Uterus (tissue), 4 donors: ENCODE data around the gene SMAD3. TPM values are rescaled to one million over a fixed set of nuclear protein-coding genes. Genes with fewer than 3 reads are reported as not detected.
"Not testable (repeated sequence)": the region's sequence is repeated elsewhere in the genome, so short reads cannot be mapped to it uniquely, and the experiment has no call there.

Experiments used
- DNase-seq, 2 donors: peaks; one replicate each; pipeline ENCODE4 v3.0.0-alpha.2; 2019 to 2020
- H3K27ac ChIP-seq, 2 donors: fragments of 200-600 bp; sonication (generic); 1 replicate in 1 of 2; 2 replicates in 1 of 2; pipeline ENCODE4 v1.5.1; 2016 to 2018
- H3K27me3 ChIP-seq, 2 donors: fragments of 200-600 bp; sonication (generic); one replicate each; pipeline ENCODE4 v1.5.1; 2018 to 2019; ENCODE audit warnings: control low read depth in 1 of 2
- H3K36me3 ChIP-seq, 2 donors: fragments of 200-600 bp; sonication (generic); one replicate each; pipeline ENCODE4 v1.5.1; 2019; ENCODE audit warnings: control low read depth in 1 of 2
- H3K4me1 ChIP-seq, 2 donors: fragments of 200-600 bp; sonication (generic); one replicate each; pipeline ENCODE4 v1.5.1; 2018 to 2019; ENCODE audit warnings: control low read depth in 1 of 2
- H3K4me3 ChIP-seq, 2 donors: fragments of 200-600 bp; sonication (generic); 1 replicate in 1 of 2; 2 replicates in 1 of 2; pipeline ENCODE4 v1.5.1; 2018 to 2019; ENCODE audit warnings: mild to moderate bottlenecking in 1 of 2
- H3K9me3 ChIP-seq, 2 donors: fragments of 200-600 bp; sonication (generic); one replicate each; pipeline ENCODE4 v1.5.1; 2019; ENCODE audit warnings: control low read depth in 1 of 2
- CTCF ChIP-seq, 4 experiments: fragments of 200-600 bp in 2 of 4; fragments of 450-650 bp in 2 of 4; sonication (generic) in 2 of 4; IDR thresholded peaks; one replicate each; pipeline ENCODE4 v1.5.1; 2016 to 2019; ENCODE audit warnings: antibody characterized with exemption in 4 of 4, mild to moderate bottlenecking in 2 of 4, moderate library complexity in 1 of 4
- POLR2A ChIP-seq, 2 donors: fragments of 450-650 bp; IDR thresholded peaks; one replicate each; pipeline ENCODE4 v1.6.1; 2016; ENCODE audit warnings: antibody characterized with exemption in 2 of 2, mild to moderate bottlenecking in 1 of 2, moderate library complexity in 1 of 2
- intact Hi-C: fragments of 100-400 bp; cut with DNase I; formaldehyde crosslinking; loops from one replicate; pipeline ENCODE4 v1.15.1; 2023; ENCODE audit warnings: low total_unique reads
- total RNA-seq, 4 donors: library from RNA; depleted of rRNA in 3 of 4; stranded (reverse); fragments of >200 nt in 3 of 4; gene quantifications; one replicate each; pipeline versions ENCODE4 v1.1.0 to v1.2.4, GENCODE V29; 2014 to 2023
- donor health status: DM: yes; HTN: yes; CAD: no.

Gene SMAD3
- total RNA-seq, 4 donors from 2014 or later, result 14.3 to 66.9 (median 32.3) TPM

- Histone ChIP-seq H3K36me3 (no peaks in the 10 kb centered on the region), H3K27ac (peak overlapping the region; percentile 70 to 80), H3K27me3 (no peaks in the 10 kb centered on the region), H3K4me3 (no peak overlapping the region), H3K4me1 (peaks cover 11 to 21% of the 10 kb centered on the region in 2 donors), H3K9me3 (no peaks in the 10 kb centered on the region)
- TF ChIP-seq POLR2A (IDR thresholded peaks at IDR 0.05), result no peak
- TF ChIP-seq CTCF (IDR thresholded peaks at IDR 0.05), result no peak
- peak; percentile 86 to 91 for DNase-seq
- intact Hi-C loops, result no loop called here
Measured at GRCh38 chr15:67024314-67024997, 40.9 kb upstream of the SMAD3 start.

GRCh38 chr15:67024998-67025368 lies 40.4 kb upstream of the SMAD3 start:
- intact Hi-C loops, result no loop called here
- Histone ChIP-seq H3K27ac (peak overlapping the region; percentile 70 to 80), H3K9me3 (no peaks in the 10 kb centered on the region), H3K36me3 (no peaks in the 10 kb centered on the region), H3K4me3 (no peak overlapping the region), H3K27me3 (no peaks in the 10 kb centered on the region), H3K4me1 (peaks cover 11 to 21% of the 10 kb centered on the region in 2 donors)
- TF ChIP-seq CTCF (IDR thresholded peaks at IDR 0.05), result no peak
- no peak for TF ChIP-seq POLR2A (IDR thresholded peaks at IDR 0.05)
- no peak for DNase-seq

- Histone ChIP-seq H3K36me3 (no peaks in the 10 kb centered on the region), H3K27ac (peak overlapping the region; percentile 70 to 80), H3K4me1 (peaks cover 11 to 21% of the 10 kb centered on the region in 2 donors), H3K9me3 (no peaks in the 10 kb centered on the region), H3K27me3 (no peaks in the 10 kb centered on the region), H3K4me3 (no peak overlapping the region)
- TF ChIP-seq POLR2A (IDR thresholded peaks at IDR 0.05) (no peak), CTCF (IDR thresholded peaks at IDR 0.05) (no peak)
- intact Hi-C loops, result no loop called here
- DNase-seq, result peak in 1 of 2 donors; percentile 49
Measured at GRCh38 chr15:67025719-67026609, 39.4 kb upstream of the SMAD3 start.

GRCh38 chr15:67026610-67026967 lies 38.8 kb upstream of the SMAD3 start:
- intact Hi-C loops, result no loop called here
- no peaks in the 10 kb centered on the region for H3K36me3 ChIP-seq

GRCh38 chr15:67028440-67028839 lies 37.0 kb upstream of the SMAD3 start:
- H3K27ac ChIP-seq, intact Hi-C loops, H3K9me3 ChIP-seq, H3K4me3 ChIP-seq, DNase-seq, H3K36me3 ChIP-seq, H3K27me3 ChIP-seq: not testable (repeated sequence)
- H3K4me1 ChIP-seq, result peaks cover 11 to 23% of the 10 kb centered on the region in 2 donors

More at GRCh38 chr15:67026610-67026967, 38.8 kb upstream of the SMAD3 start:
- Histone ChIP-seq H3K27me3 (no peaks in the 10 kb centered on the region), H3K4me1 (peaks cover 11 to 21% of the 10 kb centered on the region in 2 donors), H3K4me3 (no peak overlapping the region), H3K27ac (peak overlapping the region; percentile 70 to 80), H3K9me3 (no peaks in the 10 kb centered on the region)
- no peak for DNase-seq
- no peak for TF ChIP-seq CTCF (IDR thresholded peaks at IDR 0.05)
